ENCODE data around the gene TXNL4A.
"Not testable (repeated sequence)": the region's sequence is repeated elsewhere in the genome, so short reads cannot be mapped to it uniquely, and the experiment has no call there.

TXNL4A gene

DNA sequence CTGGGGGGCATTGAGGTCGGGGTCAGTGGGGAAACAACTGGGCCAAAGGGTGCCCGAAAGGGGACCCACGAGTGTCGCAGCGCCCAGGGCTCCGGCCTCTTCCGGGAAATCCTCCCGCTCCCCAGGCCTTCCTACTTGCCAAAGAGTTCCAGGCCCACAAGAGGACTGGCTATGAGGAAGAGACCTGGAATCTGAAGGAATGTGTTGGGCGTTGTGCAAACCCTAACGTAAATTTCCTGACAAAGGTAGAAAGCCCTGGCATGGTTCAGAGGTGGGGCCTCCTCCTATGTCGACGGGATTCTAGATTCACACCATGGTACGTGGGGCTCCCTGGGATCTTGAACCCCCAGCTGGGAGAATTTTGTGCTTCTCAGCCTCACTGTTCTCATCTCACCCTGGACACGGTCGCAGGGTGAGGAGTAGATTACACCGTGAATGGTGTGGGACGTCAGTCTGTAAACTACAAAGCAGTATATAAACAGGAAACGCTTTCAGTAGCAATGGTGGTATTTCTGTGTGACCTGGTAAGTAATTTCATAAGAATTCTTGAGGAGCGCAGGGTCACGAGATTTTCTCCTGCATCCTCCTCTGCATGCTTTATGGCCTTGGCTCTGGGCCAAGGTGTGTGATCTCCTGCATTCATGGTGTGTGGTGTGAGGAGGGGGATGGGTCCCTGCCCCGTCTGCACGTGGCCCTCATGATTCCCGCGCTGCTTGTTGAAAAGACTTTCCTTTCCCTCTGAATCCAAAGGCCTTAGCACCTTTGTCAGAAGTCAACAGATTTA is 23.1 kb downstream of the TXNL4A start:
- H3K4me1 ChIP-seq (ENCODE audit: control insufficient read depth in 2 of 2, insufficient read depth in 2 of 2, low read length in 2 of 2), result peaks cover 20 to 41% of the 10 kb centered on the region in 2 donors
- H3K27me3 ChIP-seq (ENCODE audit: control insufficient read depth in 2 of 2, insufficient read depth in 2 of 2, low read length in 2 of 2), result no peaks in the 10 kb centered on the region
- H3K27ac ChIP-seq (ENCODE audit: low read depth in 2 of 2, low read length in 2 of 2), result peak overlapping the region; percentile 95
- peak overlapping the region; percentile 71 to 82 for H3K4me3 ChIP-seq (ENCODE audit: low read length in 2 of 2)
- peak overlapping the region; percentile 79 to 93 for H3K9ac ChIP-seq (ENCODE audit: low read depth in 1 of 2, low read length in 2 of 2)
- peaks cover 9% of the 10 kb centered on the region in 2 donors for H3K36me3 ChIP-seq (ENCODE audit: control insufficient read depth in 2 of 2, insufficient read depth in 2 of 2, low read length in 2 of 2)
- H3K9me3 ChIP-seq (ENCODE audit: control insufficient read depth in 2 of 2, low read length in 2 of 2), result no peaks in the 10 kb centered on the region

DNA sequence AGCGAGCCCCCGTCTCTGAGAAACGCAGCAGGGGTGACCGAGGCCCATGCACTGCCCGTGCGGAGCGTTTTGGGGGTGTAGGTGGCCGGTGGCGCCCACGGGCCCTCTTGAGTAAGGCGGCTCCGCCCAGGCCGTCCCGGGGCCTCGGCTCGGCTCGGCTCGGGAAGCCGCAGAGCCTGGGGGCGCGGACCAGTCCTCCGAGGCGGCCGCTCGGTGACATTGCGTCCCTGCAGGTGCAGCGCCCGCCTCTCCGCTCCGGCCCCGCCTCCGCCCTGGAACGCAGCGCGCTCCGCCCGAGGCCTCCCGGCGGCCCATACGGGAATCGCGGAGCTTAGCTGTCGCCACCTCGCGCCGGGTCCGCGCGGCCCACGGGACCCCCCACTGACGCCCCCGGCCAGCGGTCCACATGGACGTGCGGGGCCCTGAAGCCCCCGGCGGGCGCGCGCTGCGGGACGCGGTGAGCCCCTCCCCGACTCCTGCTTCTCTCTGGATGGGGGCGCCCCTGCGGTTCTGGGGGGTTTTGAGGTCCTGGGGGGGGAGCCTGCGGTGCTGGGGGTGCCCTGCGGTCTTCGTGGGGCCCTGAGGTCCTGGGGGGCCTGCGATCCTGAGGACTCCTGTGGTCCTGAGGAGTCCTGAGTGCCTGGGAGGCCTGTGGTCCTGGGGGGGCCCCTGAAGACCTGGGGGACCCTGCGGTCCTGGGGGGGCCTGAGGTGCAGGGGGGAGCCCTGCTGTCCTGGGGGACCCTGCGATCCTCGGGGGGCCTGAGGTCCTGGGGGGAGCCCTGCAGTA is 23.8 kb downstream of the TXNL4A start, which contains the start of gene HSBP1L1:
TSS of gene HSBP1L1 (plus strand) at position 314 of the 789 bp plus-strand sequence. CDS start at position 407, 93 bp downstream.
- Histone ChIP-seq H3K4me3 (ENCODE audit: low read length in 2 of 2) (peak within 1 kb of the TSS; percentile 71 to 82), H3K4me1 (ENCODE audit: control insufficient read depth in 2 of 2, insufficient read depth in 2 of 2, low read length in 2 of 2) (peaks cover 25 to 47% of the 10 kb centered on the region in 2 donors), H3K9ac (ENCODE audit: low read depth in 1 of 2, low read length in 2 of 2) (peak within 1 kb of the TSS; percentile 79 to 93), H3K36me3 (ENCODE audit: control insufficient read depth in 2 of 2, insufficient read depth in 2 of 2, low read length in 2 of 2) (peaks cover 2 to 4% of the 10 kb centered on the region in 2 donors), H3K9me3 (ENCODE audit: control insufficient read depth in 2 of 2, low read length in 2 of 2) (no peaks in the 10 kb centered on the region), H3K27me3 (ENCODE audit: control insufficient read depth in 2 of 2, insufficient read depth in 2 of 2, low read length in 2 of 2) (no peaks in the 10 kb centered on the region), H3K27ac (ENCODE audit: low read depth in 2 of 2, low read length in 2 of 2) (peak within 1 kb of the TSS; percentile 95)

DNA sequence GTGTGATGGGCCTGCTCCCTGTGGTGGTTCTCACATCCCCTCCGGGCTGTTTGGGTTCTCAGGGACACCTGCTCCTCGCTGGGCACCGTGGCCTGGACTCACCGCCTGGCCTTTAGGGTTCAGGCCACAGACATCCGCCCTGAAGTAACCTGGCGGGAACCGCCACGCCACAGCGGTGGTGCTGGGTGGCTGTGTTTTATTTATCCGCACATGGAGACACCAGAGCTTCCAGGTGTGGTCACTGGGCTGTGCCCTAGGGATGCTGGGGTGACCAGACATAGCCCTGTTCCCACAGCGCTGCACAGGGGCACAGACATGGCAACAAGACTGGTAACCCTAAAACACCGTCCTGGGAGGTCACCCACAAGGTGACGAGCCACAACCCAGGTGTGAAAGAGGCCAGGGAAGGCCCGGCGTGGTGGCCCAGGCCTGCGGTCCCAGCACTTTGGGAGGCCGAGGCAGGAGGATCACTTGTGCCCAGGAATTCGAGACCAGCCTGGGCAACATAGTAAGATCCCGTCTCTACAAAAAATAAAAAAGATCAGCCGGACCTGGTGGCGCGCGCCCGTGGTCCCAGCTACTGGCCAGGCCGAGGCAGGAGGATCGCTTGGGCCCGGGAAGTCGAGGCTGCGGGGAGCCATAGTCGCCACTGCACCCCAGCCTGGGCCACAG is 24.6 kb downstream of the TXNL4A start:
- no peaks in the 10 kb centered on the region for H3K9me3 ChIP-seq (ENCODE audit: control insufficient read depth in 2 of 2, low read length in 2 of 2)
- peaks cover 31 to 53% of the 10 kb centered on the region in 2 donors for H3K4me1 ChIP-seq (ENCODE audit: control insufficient read depth in 2 of 2, insufficient read depth in 2 of 2, low read length in 2 of 2)
- no peaks in the 10 kb centered on the region for H3K27me3 ChIP-seq (ENCODE audit: control insufficient read depth in 2 of 2, insufficient read depth in 2 of 2, low read length in 2 of 2)
- H3K36me3 ChIP-seq (ENCODE audit: control insufficient read depth in 2 of 2, insufficient read depth in 2 of 2, low read length in 2 of 2), result peaks cover 2 to 4% of the 10 kb centered on the region in 2 donors
- H3K9ac ChIP-seq (ENCODE audit: low read depth in 1 of 2, low read length in 2 of 2), result peak overlapping the region; percentile 72 to 93
- peak overlapping the region; percentile 71 to 82 for H3K4me3 ChIP-seq (ENCODE audit: low read length in 2 of 2)
- H3K27ac ChIP-seq (ENCODE audit: low read depth in 2 of 2, low read length in 2 of 2), result peak overlapping the region; percentile 95

GRCh38 chr18:79962835-79963657 is 25.3 kb downstream of the TXNL4A start:
- H3K9me3 ChIP-seq (ENCODE audit: control insufficient read depth in 2 of 2, low read length in 2 of 2), result no peaks in the 10 kb centered on the region
- H3K4me3 ChIP-seq (ENCODE audit: low read length in 2 of 2), result peak overlapping the region in 1 of 2 donors; percentile 14
- H3K4me1 ChIP-seq (ENCODE audit: control insufficient read depth in 2 of 2, insufficient read depth in 2 of 2, low read length in 2 of 2), result peaks cover 31 to 58% of the 10 kb centered on the region in 2 donors
- H3K27me3 ChIP-seq (ENCODE audit: control insufficient read depth in 2 of 2, insufficient read depth in 2 of 2, low read length in 2 of 2), result no peaks in the 10 kb centered on the region
- peaks cover 2 to 4% of the 10 kb centered on the region in 2 donors for H3K36me3 ChIP-seq (ENCODE audit: control insufficient read depth in 2 of 2, insufficient read depth in 2 of 2, low read length in 2 of 2)
- peak overlapping the region in 1 of 2 donors; percentile 15 for H3K9ac ChIP-seq (ENCODE audit: low read depth in 1 of 2, low read length in 2 of 2)
- H3K27ac ChIP-seq (ENCODE audit: low read depth in 2 of 2, low read length in 2 of 2), result no peak overlapping the region

- peak overlapping the region in 1 of 2 donors; percentile 72 for H3K27ac ChIP-seq (ENCODE audit: low read depth in 2 of 2, low read length in 2 of 2)
- H3K36me3 ChIP-seq (ENCODE audit: control insufficient read depth in 2 of 2, insufficient read depth in 2 of 2, low read length in 2 of 2), result peaks cover 0 to 1% of the 10 kb centered on the region in 2 donors
- H3K4me3 ChIP-seq (ENCODE audit: low read length in 2 of 2), result no peak overlapping the region
- no peaks in the 10 kb centered on the region for H3K27me3 ChIP-seq (ENCODE audit: control insufficient read depth in 2 of 2, insufficient read depth in 2 of 2, low read length in 2 of 2)
- H3K9ac ChIP-seq (ENCODE audit: low read depth in 1 of 2, low read length in 2 of 2), result peak overlapping the region in 1 of 2 donors; percentile 38
- no peaks in the 10 kb centered on the region for H3K9me3 ChIP-seq (ENCODE audit: control insufficient read depth in 2 of 2, low read length in 2 of 2)
- H3K4me1 ChIP-seq (ENCODE audit: control insufficient read depth in 2 of 2, insufficient read depth in 2 of 2, low read length in 2 of 2), result peaks cover 31 to 58% of the 10 kb centered on the region in 2 donors
Observed at GRCh38 chr18:79962311-79962710, 26.1 kb downstream of the TXNL4A start.

DNA sequence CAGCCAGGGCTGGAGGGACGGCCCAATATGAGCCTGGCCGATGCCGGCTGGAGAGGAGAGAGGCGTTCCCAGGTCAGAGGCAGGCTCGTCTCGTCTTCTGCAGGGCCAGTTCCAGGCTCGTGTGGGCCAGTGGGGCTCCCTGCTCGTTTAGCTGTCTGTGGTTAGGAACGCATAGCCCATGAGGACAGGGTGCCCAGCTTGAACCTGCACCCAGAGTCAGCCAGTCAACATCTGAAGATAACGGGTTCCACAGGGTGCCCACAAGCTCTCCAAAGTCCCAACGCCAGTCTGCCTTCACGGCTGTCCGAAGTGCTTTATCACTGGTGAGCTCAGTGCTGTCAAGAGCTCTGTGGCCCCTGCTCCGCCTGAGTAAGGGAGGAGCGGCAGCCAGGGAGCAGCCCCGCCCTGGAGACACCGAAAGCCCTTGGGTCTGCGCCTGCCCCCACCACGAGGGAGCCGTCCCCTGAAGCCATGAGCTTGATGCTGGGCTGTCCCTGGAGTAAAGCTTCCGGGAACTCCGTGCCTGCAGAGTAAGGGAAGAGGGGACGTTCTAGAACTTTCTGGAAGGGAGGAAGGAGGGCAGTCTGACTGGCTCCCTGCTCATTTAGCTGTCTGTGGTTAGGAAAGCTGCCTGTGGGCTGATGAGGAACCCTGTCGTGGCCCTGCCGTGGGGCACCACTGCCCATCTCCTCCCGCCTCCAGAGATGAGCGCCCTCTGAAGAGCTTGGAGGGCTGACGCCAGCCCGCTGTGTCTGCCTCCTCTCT is 26.7 kb downstream of the TXNL4A start:
- Histone ChIP-seq H3K27ac (ENCODE audit: low read depth in 2 of 2, low read length in 2 of 2) (peak overlapping the region; percentile 72 to 83), H3K4me1 (ENCODE audit: control insufficient read depth in 2 of 2, insufficient read depth in 2 of 2, low read length in 2 of 2) (peaks cover 31 to 58% of the 10 kb centered on the region in 2 donors)

GRCh38 chr18:79960921-79961526 is 27.3 kb downstream of the TXNL4A start:
- H3K4me1 ChIP-seq (ENCODE audit: control insufficient read depth in 2 of 2, insufficient read depth in 2 of 2, low read length in 2 of 2), result peaks cover 31 to 55% of the 10 kb centered on the region in 2 donors
- H3K27me3 ChIP-seq (ENCODE audit: control insufficient read depth in 2 of 2, insufficient read depth in 2 of 2, low read length in 2 of 2), result no peaks in the 10 kb centered on the region
- H3K27ac ChIP-seq (ENCODE audit: low read depth in 2 of 2, low read length in 2 of 2), result peak overlapping the region; percentile 72 to 83
- peak overlapping the region; percentile 38 to 70 for H3K9ac ChIP-seq (ENCODE audit: low read depth in 1 of 2, low read length in 2 of 2)
- no peaks in the 10 kb centered on the region for H3K9me3 ChIP-seq (ENCODE audit: control insufficient read depth in 2 of 2, low read length in 2 of 2)
- no peaks in the 10 kb centered on the region for H3K36me3 ChIP-seq (ENCODE audit: control insufficient read depth in 2 of 2, insufficient read depth in 2 of 2, low read length in 2 of 2)
- H3K4me3 ChIP-seq (ENCODE audit: low read length in 2 of 2), result peak overlapping the region in 1 of 2 donors; percentile 56

More for the DNA sequence above, 26.7 kb downstream of the TXNL4A start:
- peak overlapping the region in 1 of 2 donors; percentile 42 for H3K4me3 ChIP-seq (ENCODE audit: low read length in 2 of 2)
- H3K27me3 ChIP-seq (ENCODE audit: control insufficient read depth in 2 of 2, insufficient read depth in 2 of 2, low read length in 2 of 2), result no peaks in the 10 kb centered on the region
- H3K9ac ChIP-seq (ENCODE audit: low read depth in 1 of 2, low read length in 2 of 2), result peak overlapping the region; percentile 32 to 38
- no peaks in the 10 kb centered on the region for H3K9me3 ChIP-seq (ENCODE audit: control insufficient read depth in 2 of 2, low read length in 2 of 2)
- no peaks in the 10 kb centered on the region for H3K36me3 ChIP-seq (ENCODE audit: control insufficient read depth in 2 of 2, insufficient read depth in 2 of 2, low read length in 2 of 2)

DNA sequence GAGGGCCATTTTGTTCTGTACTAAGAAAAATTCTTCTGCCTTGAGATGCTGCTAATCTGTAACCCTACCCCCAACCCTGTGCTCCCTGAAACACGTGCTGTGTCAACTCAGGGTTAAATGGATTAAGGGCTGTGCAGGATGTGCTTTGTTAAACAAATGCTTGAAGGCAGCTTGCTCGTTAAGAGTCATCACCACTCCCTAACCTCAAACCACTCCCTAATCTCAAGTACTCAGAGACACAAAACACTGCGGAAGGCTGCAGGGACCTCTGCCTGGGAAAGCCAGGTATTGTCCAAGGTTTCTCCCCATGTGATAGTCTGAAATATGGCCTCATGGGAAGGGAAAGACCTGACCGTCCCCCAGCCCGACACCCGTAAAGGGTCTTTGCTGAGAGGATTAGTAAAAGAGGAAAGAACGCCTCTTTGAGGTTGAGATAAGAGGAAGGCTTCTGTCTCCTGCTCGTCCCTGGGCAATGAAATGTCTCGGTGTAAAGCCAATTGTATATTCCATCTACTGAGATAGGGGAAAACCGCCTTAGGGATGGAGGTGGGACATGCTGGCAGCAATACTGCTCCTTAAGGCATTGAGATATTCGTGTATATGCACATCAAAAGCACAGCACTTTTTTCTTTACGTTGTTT is 28.1 kb downstream of the TXNL4A start:
- H3K9ac ChIP-seq (ENCODE audit: low read depth in 1 of 2, low read length in 2 of 2), result peak overlapping the region; percentile 38 to 70
- H3K4me1 ChIP-seq (ENCODE audit: control insufficient read depth in 2 of 2, insufficient read depth in 2 of 2, low read length in 2 of 2), result peaks cover 31 to 52% of the 10 kb centered on the region in 2 donors
- H3K27ac ChIP-seq (ENCODE audit: low read depth in 2 of 2, low read length in 2 of 2), result peak overlapping the region; percentile 72 to 83
- not testable (repeated sequence) for H3K36me3 ChIP-seq (ENCODE audit: control insufficient read depth in 2 of 2, insufficient read depth in 2 of 2, low read length in 2 of 2); H3K9me3 ChIP-seq (ENCODE audit: control insufficient read depth in 2 of 2, low read length in 2 of 2); H3K27me3 ChIP-seq (ENCODE audit: control insufficient read depth in 2 of 2, insufficient read depth in 2 of 2, low read length in 2 of 2)
- H3K4me3 ChIP-seq (ENCODE audit: low read length in 2 of 2), result peak overlapping the region in 1 of 2 donors; percentile 56
